Fibroblast of peridontal ligament (primary cell): ENCODE data around the gene ATP6V0A1.
"Not testable (repeated sequence)": the region's sequence is repeated elsewhere in the genome, so short reads cannot be mapped to it uniquely, and the experiment has no call there.

Experiments
- DNase-seq: peaks from one replicate; pipeline ENCODE4 v3.0.0-alpha.2; 2010; ENCODE audit errors: extremely low read depth

The ATP6V0A1 gene

DNA sequence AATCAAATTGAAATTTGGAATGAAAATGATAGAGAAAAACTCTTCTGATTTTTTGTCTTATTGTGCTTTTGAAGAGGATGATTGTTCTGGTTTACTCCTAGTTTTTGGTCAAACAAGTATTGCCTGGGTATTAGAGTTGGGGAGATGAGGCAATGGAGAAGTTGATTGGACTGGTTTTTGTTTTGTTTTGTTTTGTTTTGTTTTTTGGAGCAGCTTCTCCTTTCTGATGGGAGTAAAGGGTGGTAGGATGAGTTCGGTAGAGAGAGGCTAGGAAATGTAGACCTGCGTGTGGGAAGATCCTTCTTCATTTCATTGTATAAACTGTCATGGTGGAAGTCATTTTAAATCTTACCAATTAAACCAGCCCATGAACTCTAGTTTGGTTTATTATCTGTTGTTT lies 17.7 kb downstream of the ATP6V0A1 start:
- DNase-seq = no peak

DNA sequence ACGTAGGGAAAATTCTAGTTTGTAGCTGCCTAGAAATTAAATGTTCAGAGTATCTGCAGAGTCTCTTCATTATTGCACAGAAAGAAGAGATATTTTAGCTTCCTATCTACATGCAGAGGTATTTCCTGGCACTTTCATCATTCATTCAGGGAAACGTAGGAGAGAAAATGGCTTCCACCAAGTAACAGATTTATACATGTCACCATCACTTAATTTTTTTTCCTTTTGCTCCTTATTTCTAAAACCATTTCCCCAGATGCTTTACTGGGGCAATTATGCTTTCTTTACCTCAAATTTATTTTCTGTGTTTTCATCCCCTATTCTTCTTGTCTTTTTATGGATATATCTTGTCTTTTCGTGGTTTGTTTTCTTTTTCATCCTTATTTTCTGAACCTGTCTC lies 18.5 kb downstream of the ATP6V0A1 start:
- DNase-seq = no peak

DNA sequence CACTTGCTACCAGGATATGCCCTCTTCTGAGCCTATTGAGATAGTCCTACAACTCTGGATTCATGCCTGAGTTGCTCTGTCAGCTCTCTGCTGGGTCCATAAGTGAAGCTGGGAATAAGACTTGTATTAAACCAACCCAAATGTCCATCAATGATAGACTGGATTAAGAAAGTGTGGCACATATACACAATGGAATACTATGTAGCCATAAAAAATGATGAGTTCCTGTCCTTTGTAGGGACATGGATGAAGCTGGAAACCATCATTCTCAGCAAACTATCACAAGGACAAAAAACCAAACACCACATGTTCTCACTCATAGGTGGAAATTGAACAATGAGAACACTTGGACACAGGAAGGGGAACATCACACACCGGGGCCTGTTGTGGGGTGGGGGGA lies 19.1 kb downstream of the ATP6V0A1 start:
- DNase-seq = not testable (repeated sequence)

DNA sequence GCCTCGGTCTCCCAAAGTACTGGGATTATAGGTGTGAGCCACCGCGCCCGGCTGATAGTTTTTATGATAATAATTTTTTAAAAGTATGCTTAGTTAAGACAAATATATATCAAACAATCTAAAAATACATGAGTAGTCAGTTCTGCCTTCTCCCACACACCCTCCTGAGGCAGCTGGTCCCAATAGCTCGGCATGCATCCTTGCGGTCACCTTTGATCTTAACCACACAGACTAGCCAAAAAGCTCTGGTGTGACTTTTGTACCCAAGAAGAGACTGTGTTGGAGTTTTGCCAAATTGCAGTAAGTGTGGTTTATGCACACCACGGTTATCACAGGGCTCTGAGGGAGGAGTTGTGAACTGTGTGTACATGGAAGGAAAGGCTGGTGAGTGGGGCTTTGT lies 25.6 kb downstream of the ATP6V0A1 start:
- no peak for DNase-seq

DNA sequence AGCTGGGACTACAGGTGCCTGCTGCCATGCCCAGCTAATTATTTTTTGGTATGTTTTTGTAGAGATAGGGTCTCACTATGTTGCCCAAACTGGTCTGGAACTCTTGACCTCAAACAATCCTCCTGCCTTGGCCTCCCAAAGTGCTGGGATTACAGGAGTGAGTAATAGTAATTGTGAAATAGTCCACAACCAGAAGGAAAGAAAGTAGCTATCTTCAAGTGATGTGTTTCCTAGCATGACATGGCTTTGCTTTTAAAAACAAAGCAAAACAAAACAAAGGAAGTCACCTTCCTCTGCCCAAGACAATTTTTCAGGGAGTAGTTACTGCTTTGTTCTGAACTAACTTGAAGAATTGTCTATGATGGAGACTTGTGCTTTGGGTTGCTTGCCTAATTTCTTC lies 27.0 kb downstream of the ATP6V0A1 start:
- DNase-seq = no peak

DNA sequence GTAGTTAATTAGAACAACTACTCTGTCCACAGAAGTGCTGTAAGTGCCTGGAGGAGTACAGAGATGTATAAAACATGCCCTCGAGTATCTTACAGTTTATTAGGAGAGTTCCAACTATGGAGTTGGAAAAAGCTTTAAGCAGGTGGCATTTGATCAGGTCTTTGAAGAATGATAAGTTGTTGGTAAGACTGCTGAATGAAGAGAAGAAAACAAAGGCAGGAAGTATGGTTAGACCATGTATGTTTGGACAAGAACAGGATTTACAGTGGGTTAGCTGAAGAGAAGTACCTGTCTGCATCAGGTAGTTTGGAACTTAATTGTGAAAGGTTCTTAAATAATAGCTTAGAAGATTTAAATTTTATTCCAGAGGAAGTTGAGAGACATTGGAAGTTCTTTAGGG lies 29.4 kb downstream of the ATP6V0A1 start:
- DNase-seq = no peak

DNA sequence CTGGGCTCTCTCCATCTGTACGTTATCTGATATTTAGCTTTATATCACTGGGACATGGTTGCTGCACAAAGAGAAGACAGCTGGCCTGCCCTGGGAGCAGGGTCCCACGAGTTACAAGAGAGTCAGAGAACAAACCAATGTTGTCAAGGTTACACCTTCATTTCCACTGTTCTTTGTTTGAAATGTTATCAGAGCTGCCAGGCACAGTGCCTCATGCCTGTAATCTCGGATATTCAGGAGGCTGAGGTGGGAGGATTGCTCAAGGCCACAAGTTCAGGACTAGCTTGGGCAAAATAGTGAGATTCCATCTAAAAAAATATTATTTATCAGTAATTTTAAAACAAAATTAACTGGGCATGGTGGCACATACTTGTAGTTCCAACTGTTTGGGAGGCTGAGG lies 34.6 kb downstream of the ATP6V0A1 start:
- DNase-seq = no peak

GRCh38 chr17:42494673-42495072 lies 36.0 kb downstream of the ATP6V0A1 start:
- no peak for DNase-seq

- DNase-seq = no peak
Observed at GRCh38 chr17:42498828-42499227, 40.1 kb downstream of the ATP6V0A1 start.

DNA sequence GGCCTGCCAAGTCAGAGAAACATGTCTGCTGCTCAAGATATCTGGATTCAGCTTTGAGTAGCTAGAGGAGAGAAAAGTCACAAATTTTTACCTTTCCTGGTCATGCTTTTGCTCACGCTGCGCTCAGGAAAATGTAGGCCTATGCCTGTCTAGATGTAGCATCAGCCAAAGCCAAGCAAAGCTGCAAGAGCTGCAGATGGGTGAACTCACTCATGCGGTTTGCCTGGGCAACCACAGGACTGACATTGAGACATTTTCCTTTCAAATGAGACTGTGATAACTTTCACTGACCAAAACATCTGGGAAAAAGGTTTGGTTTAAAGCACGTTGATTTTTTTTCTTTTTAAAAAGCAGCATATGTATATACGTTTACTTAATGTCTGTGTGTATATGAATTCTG lies 43.4 kb downstream of the ATP6V0A1 start:
- DNase-seq = peak; percentile 28

- no peak for DNase-seq
Observed at GRCh38 chr17:42502926-42503325, 44.2 kb downstream of the ATP6V0A1 start.

DNA sequence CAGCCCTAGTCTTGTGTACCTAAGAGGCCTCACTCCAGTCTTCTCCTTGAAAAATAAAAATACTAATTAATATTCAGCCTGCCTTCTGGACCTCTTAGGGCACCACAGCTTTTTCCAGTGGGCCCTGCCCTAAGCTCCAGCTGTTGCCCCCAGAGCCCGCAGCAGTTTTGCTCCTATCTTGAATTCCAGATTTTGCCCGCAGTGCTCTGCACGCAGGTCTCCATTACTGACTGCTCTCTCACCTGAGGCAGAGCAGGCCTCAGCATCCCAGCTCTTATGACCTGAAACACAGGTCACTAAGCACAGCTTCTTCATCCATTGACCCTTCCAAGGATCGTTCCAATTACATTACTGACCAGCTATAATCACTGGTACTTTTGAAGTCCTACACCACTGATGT lies 49.0 kb downstream of the ATP6V0A1 start:
- DNase-seq = no peak

- no peak for DNase-seq
Observed at GRCh38 chr17:42508426-42509165, 49.9 kb downstream of the ATP6V0A1 start.

GRCh38 chr17:42509409-42509808 lies 50.7 kb downstream of the ATP6V0A1 start:
- no peak for DNase-seq

DNA sequence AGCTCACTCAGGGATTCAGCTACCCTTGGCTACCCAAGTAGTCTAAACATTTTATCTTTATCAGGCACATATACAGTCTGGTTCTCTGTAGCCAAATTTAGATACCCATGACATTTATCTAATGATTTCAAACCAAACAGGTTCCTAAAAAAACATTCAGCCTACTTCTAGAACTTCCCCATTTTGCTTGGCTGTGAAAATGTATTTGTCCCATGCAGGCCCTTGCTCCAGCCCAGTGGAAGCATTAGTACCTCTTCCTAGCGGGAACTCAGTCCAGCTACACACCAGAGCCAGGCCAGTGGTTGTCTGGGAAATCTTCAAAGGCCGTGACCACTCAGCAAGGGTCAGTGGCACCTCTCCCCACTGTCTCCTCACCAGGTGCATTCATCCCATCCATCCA lies 51.2 kb downstream of the ATP6V0A1 start:
- DNase-seq = no peak

GRCh38 chr17:42512246-42512645 lies 53.6 kb downstream of the ATP6V0A1 start:
- no peak for DNase-seq

- peak; percentile 81 for DNase-seq
Observed at GRCh38 chr17:42512733-42513251, 54.1 kb downstream of the ATP6V0A1 start.

DNA sequence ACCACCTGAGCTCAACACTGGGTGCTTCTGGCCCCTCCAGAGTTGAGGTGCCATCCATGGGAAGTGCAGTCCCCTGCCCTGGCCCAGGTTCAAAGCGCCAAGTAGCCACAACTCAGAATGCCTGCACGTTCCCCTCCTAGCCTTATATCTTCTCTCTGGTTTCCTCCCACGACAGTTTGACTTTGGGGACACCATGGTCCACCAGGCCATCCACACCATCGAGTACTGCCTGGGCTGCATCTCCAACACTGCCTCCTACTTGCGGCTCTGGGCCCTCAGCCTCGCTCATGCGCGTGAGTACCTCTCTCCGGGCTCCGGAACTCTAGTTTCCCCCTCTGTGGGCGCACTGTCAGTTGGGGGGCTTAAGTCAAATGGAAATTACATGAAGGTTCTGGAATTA lies 55.0 kb downstream of the ATP6V0A1 start:
- no peak for DNase-seq

GRCh38 chr17:42514279-42514678 lies 55.6 kb downstream of the ATP6V0A1 start:
- DNase-seq = no peak

DNA sequence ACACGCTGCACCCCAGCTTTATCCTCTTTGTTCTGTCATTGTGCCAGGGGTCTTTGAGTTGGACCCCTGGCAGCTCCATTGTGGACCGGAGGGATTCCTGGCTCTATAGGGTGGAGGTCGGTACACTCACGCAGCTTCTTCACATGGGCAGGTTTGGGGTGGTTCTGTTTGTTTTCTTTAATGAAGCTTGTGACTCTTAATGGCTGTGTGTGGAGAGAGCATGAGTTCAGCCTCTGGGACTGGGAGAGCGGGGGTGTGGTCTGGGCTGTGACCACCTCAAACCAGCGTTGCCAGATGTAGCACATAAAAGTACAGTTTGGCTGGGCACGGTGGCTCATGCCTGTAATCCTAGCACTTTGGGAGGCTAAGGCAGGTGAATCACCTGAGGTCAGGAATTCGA lies 56.2 kb downstream of the ATP6V0A1 start:
- no peak for DNase-seq

DNA sequence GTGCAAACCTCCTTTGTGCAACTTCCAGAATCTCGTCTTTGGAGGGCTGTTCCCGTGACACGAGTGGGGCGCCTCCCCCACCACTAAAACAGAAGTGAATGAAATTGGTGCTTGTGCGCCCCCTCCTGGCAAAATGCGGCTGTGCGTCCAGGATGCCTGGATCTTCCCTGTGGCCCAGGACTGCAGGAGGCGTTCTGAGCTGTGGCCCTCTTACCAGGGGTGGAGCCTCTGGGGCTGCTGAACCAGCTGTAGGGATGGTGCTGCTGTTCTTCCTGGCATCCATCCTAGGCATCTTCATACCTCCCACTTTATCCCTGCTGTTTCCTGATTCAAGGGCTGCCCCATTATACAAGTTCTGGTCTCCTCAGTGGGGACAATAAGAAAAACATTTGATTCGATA lies 58.8 kb downstream of the ATP6V0A1 start:
- DNase-seq = peak; percentile 96

DNA sequence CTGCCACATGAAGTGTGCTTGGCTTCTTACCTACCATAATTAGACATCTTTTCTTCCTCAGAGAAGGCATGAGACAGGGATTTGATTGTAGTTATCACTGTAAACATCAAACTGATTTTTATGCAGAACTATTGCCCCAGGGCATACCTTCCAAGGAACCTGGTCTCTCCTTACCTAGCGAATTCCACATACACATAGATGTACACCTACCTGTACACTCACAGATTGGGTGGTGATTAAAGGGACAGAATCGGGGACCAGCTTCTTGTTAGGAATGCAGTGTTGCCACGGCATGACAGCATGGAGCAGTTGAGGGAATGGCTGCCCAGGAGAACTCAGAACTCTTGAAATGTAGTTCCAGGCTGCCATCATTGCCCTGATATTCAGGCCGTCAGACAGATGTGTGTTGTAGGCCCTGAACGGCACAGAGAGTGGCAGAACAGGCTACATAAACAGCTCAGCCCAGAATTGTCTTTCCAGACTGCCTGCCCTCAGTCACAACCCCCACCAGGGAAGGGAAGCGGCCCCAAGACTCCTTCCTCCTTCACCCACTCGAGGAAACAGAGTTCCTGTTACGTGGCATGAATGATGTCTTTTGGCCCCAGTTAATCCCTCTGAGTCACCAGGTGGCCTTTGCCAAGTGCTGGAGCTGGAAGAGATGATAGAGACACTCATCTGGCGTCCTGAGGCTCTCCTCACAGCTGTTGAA lies 59.5 kb downstream of the ATP6V0A1 start:
- peak; percentile 97 for DNase-seq
